Glomerular visceral epithelial cell (primary cell): ENCODE data around the gene VPS9D1.
A peak's percentile ranks its signal among the peaks of the same experiment; 100 is the strongest.

ENCODE experiments used
- DNase-seq: peaks from one replicate; pipeline ENCODE4 v3.0.0-alpha.2; 2016; ENCODE audit errors: extremely low spot score

Gene VPS9D1

GRCh38 chr16:89733322-89733721 lies 12.6 kb upstream of the VPS9D1 start:
- DNase-seq = no peak

- no peak for DNase-seq
These were observed 12.2 kb upstream of the VPS9D1 start for GRCh38 chr16:89732918-89733242.

DNA sequence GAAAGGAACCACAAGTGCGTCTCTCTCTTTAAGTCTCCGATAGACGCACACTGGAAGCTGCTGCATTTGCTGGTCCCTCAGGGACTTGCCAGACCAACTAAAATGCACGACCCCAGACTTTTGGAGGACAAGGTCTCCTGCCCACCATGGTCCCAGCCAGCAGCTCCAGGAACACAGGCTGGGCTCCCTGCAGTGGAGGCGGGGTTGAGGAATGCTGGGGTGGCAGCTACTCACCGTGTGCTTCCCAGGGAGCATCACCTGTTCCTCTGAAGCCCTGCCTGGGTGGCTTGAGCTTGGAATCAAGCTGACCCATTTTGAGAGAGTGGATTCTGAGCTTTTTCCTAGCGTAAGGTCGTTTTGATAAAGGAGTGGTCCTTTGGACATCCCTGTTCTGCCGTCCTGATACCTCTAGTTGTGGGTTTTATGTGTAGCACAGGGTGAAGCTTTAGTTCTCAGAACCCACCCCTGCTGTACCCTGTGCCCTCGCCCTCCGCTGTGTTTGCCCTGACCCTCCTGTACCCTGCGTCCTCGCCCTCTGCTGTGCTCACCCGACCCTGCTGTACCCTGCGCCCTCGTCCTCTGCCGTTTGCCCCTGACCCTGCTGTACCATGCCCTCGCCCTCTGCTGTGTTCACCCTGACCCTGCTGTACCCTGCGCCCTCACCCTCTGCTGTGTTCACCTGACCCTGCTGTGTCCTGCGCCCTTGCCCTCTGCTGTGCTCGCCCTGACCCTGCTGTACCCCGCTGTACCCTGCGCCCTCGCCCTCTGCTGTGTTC lies 11.6 kb upstream of the VPS9D1 start:
- DNase-seq = no peak

- DNase-seq = no peak
These were observed 10.0 kb upstream of the VPS9D1 start for GRCh38 chr16:89730610-89731234.

- no peak for DNase-seq
These were observed 9.3 kb upstream of the VPS9D1 start for GRCh38 chr16:89729863-89730593.

GRCh38 chr16:89729293-89729692 lies 8.6 kb upstream of the VPS9D1 start:
- no peak for DNase-seq

DNA sequence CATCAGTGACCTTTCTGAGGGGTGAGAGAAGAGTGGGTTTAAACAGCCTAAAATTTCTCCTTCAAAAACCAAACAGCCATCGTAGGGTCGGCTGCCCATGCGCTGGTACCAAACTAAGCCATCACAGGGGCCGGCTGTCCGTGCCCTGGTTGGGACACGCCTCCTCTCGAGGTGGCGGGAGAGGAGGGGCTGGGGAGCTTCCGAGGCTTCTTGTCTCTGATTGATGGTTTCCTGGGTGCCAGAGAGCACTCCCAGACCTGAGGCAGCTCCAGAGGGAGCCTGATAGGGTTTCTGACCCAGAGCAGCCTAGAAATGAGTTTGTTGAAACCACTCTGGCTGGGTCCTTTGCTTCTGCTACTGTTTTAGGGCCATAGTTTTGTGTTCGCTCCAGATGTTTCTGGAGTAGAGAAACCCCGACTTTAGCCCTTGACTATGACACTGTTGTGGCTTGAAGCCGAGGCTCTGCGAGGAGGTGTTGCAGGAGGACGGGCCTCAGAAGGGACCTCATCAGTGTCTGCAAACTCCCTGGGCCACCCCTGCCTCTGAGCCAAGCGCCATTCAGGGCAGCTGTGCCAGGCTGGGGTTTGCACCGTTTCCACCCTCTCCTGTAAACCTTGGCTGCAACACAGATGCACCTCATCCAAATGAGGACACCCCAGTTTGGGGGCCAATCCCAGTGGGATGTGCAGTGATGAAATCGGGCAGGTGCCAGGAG lies 6.9 kb upstream of the VPS9D1 start:
- no peak for DNase-seq

- no peak for DNase-seq
These were observed 2.9 kb upstream of the VPS9D1 start for GRCh38 chr16:89723279-89724250.

- DNase-seq = peak; percentile 51
These were observed 1.9 kb upstream of the VPS9D1 start for GRCh38 chr16:89722392-89723278.

- peak; percentile 42 for DNase-seq
These were observed 1.1 kb upstream of the VPS9D1 start for GRCh38 chr16:89721546-89722391.

DNA sequence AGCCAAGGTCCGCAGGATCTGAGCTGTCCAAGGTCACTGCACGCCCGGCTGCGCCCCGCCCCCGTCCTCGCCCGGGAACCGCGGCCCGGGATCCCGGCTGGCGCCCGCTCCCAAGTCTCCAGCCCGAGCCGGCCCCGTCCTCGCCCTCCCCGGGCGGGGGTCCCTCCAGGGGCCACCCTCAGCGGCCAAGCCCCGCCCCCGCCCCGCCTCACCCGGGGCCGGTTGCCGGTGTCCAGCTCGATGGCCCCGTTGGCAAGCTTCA lies 216 bp downstream of the VPS9D1 start:
- DNase-seq = peak; percentile 16

DNA sequence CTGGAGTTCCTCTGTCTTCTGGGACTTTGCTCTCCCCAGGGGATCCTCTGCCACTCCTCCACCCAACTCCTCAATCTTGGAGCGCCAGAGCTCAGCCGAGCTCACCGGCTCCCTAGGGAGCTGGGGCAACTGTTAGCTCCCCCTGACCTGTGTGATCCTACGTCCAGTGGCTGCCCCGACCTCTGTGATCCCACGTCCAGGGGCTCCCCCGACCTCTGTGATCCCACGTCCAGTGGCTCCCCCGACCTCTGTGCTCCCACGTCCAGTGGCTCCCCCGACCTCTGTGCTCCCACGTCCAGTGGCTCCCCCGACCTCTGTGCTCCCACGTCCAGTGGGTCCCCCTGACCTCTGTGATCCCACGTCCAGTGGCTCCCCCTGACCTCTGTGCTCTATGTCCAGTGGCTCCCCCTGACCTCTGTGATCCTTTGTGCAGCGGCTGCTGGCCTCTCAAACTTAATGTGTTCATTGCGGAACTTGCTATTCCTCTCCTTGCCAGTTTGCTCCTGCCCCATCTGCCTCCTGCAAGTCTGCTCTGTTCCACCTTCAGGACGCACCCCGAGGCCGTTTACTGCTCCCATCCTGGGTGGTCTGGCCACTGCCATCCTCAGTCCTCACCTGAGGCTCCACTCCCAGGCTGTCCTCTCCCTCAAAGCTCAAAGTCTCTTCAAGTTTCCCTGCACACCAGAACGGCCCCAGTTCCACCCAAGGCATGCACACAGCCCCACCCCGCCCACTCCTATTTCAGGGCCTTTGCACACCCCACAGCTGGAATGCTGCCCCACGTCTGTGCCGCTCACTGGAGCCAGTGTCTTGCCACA lies 2.8 kb downstream of the VPS9D1 start:
- DNase-seq = no peak

- no peak for DNase-seq
These were observed 3.6 kb downstream of the VPS9D1 start for GRCh38 chr16:89716916-89717687.

GRCh38 chr16:89716493-89716892 lies 4.2 kb downstream of the VPS9D1 start:
- no peak for DNase-seq

DNA sequence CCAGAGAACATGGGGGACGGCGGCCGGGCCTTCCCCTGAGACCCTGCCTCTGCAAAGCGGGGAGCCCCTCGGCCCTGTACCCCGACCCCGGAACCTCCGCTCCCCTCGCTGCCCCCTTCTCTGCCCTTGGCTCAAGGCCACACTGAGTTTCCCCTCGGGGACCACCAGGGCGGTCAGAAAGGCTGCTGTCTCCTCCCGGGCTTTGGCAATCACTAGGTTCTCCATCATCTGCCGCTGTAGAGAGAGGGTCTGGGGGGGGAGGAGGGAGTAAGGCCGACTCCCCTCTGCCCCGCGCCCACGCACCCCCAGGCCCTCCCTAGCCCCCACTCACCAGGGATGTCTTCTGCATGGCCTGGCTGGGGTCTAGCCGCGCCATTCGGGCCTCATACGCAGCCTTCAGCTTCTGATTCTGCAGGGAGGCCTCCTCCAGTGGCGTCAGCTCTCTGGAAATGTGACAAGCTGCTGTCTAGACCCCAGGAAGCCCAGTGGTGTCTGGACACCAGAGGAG lies 8.4 kb downstream of the VPS9D1 start:
- DNase-seq = no peak

GRCh38 chr16:89711601-89712273 lies 9.0 kb downstream of the VPS9D1 start:
- peak; percentile 76 for DNase-seq
